Memory B cell (primary cell): ENCODE measurements around the gene IRGM.
A peak's percentile ranks its signal among the peaks of the same experiment; 100 is the strongest.
"Not testable (repeated sequence)": the region's sequence is repeated elsewhere in the genome, so short reads cannot be mapped to it uniquely, and the experiment has no call there.

Experiments
- ATAC-seq: fragments of 150-1000 bp; cut with Tn5 transposase; 2 replicates; pipeline ENCODE4 v1.10.0; 2021; ENCODE audit warnings: low read depth, mild to moderate bottlenecking, moderate library complexity
- DNase-seq, 2 donors: peaks; one replicate each; pipeline ENCODE4 v3.0.0; 2022; ENCODE audit warnings: low spot score in 2 of 2
- H3K27ac Mint-ChIP-seq: one replicate; pipeline ENCODE4 v1.8.0; 2022; ENCODE audit warnings: mild to moderate bottlenecking, moderate library complexity, mixed read lengths
- H3K27me3 Mint-ChIP-seq: one replicate; pipeline ENCODE4 v1.8.0; 2022; ENCODE audit warnings: mixed read lengths
- H3K36me3 Mint-ChIP-seq: one replicate; pipeline ENCODE4 v1.8.0; 2022; ENCODE audit warnings: mild to moderate bottlenecking, mixed read lengths
- H3K4me1 Mint-ChIP-seq: one replicate; pipeline ENCODE4 v1.8.0; 2022; ENCODE audit warnings: mixed read lengths
- H3K4me3 Mint-ChIP-seq: one replicate; pipeline ENCODE4 v1.8.0; 2022; ENCODE audit warnings: mild to moderate bottlenecking, moderate library complexity, mixed read lengths
- H3K9me3 Mint-ChIP-seq: one replicate; pipeline ENCODE4 v1.8.0; 2022; ENCODE audit warnings: mixed read lengths

The IRGM gene

GRCh38 chr5:150848271-150848670 is 1.9 kb downstream of the IRGM start:
- H3K27me3 Mint-ChIP-seq = peaks cover 5% of the 10 kb centered on the region
- no peaks in the 10 kb centered on the region for H3K36me3 Mint-ChIP-seq
- no peak overlapping the region for H3K27ac Mint-ChIP-seq
- no peak for ATAC-seq
- no peak overlapping the region for H3K4me3 Mint-ChIP-seq
- H3K9me3 Mint-ChIP-seq = peaks cover 1% of the 10 kb centered on the region
- H3K4me1 Mint-ChIP-seq = peaks cover 9% of the 10 kb centered on the region
- DNase-seq = no peak

- Mint-ChIP-seq H3K9me3 (peaks cover 4% of the 10 kb centered on the region), H3K4me3 (no peak overlapping the region), H3K4me1 (peaks cover 14% of the 10 kb centered on the region), H3K27me3 (no peaks in the 10 kb centered on the region), H3K36me3 (peaks cover 4% of the 10 kb centered on the region), H3K27ac (no peak overlapping the region)
- no peak for ATAC-seq
- DNase-seq = no peak
These were observed 4.7 kb downstream of the IRGM start for GRCh38 chr5:150851039-150851438.

GRCh38 chr5:150853561-150853960 is 7.2 kb downstream of the IRGM start:
- no peaks in the 10 kb centered on the region for H3K27me3 Mint-ChIP-seq
- H3K36me3 Mint-ChIP-seq = peaks cover 4% of the 10 kb centered on the region
- peaks cover 5% of the 10 kb centered on the region for H3K4me1 Mint-ChIP-seq
- peak overlapping the region; percentile 51 for H3K4me3 Mint-ChIP-seq
- DNase-seq (no peak), ATAC-seq (peak; percentile 99)
- H3K9me3 Mint-ChIP-seq = peaks cover 4% of the 10 kb centered on the region
- H3K27ac Mint-ChIP-seq = peak overlapping the region; percentile 45

GRCh38 chr5:150856700-150857099 is 10.4 kb downstream of the IRGM start:
- not testable (repeated sequence) for DNase-seq, H3K27me3 Mint-ChIP-seq, ATAC-seq, H3K4me3 Mint-ChIP-seq, H3K9me3 Mint-ChIP-seq, H3K36me3 Mint-ChIP-seq, H3K27ac Mint-ChIP-seq, H3K4me1 Mint-ChIP-seq

GRCh38 chr5:150860246-150860821 is 14.0 kb downstream of the IRGM start:
- peaks cover 19% of the 10 kb centered on the region for H3K9me3 Mint-ChIP-seq
- peaks cover 12% of the 10 kb centered on the region for H3K36me3 Mint-ChIP-seq
- peaks cover 2% of the 10 kb centered on the region for H3K27me3 Mint-ChIP-seq
- DNase-seq (no peak), ATAC-seq (no peak)
- no peak overlapping the region for H3K4me3 Mint-ChIP-seq
- no peaks in the 10 kb centered on the region for H3K4me1 Mint-ChIP-seq
- no peak overlapping the region for H3K27ac Mint-ChIP-seq

GRCh38 chr5:150862070-150862469 is 15.7 kb downstream of the IRGM start:
- H3K4me3 Mint-ChIP-seq = no peak overlapping the region
- no peak overlapping the region for H3K27ac Mint-ChIP-seq
- peaks cover 2% of the 10 kb centered on the region for H3K27me3 Mint-ChIP-seq
- H3K36me3 Mint-ChIP-seq = peaks cover 8% of the 10 kb centered on the region
- H3K4me1 Mint-ChIP-seq = no peaks in the 10 kb centered on the region
- DNase-seq (no peak), ATAC-seq (no peak)
- peaks cover 20% of the 10 kb centered on the region for H3K9me3 Mint-ChIP-seq

GRCh38 chr5:150879358-150879757 is 33.0 kb downstream of the IRGM start:
- H3K36me3 Mint-ChIP-seq = peaks cover 13% of the 10 kb centered on the region
- no peak overlapping the region for H3K27ac Mint-ChIP-seq
- peaks cover 13% of the 10 kb centered on the region for H3K9me3 Mint-ChIP-seq
- DNase-seq (no peak), ATAC-seq (no peak)
- H3K4me3 Mint-ChIP-seq = no peak overlapping the region
- H3K27me3 Mint-ChIP-seq = peaks cover 5% of the 10 kb centered on the region
- H3K4me1 Mint-ChIP-seq = no peaks in the 10 kb centered on the region

- no peaks in the 10 kb centered on the region for H3K4me1 Mint-ChIP-seq
- H3K4me3 Mint-ChIP-seq = no peak overlapping the region
- DNase-seq (no peak), ATAC-seq (no peak)
- H3K27ac Mint-ChIP-seq = no peak overlapping the region
- H3K9me3 Mint-ChIP-seq = peaks cover 34% of the 10 kb centered on the region
- H3K27me3 Mint-ChIP-seq = peaks cover 4% of the 10 kb centered on the region
- H3K36me3 Mint-ChIP-seq = peaks cover 37% of the 10 kb centered on the region
These were observed 49.4 kb downstream of the IRGM start for GRCh38 chr5:150895431-150896428.
